Vagina (tissue), 2 donors: ENCODE data around the gene TROAP. TPM values are rescaled to one million over a fixed set of nuclear protein-coding genes. Genes with fewer than 3 reads are reported as not detected.
A peak's percentile ranks its signal among the peaks of the same experiment; 100 is the strongest.

Experiments
- DNase-seq, 2 donors: peaks; one replicate each; pipeline ENCODE4 v3.0.0-alpha.2; 2017; ENCODE audit errors: extremely low spot score in 2 of 2
- H3K27ac ChIP-seq: fragments of 200-600 bp; sonication (generic); one replicate; pipeline ENCODE4 v1.5.1; 2019
- H3K27me3 ChIP-seq: fragments of 200-600 bp; sonication (generic); one replicate; pipeline ENCODE4 v1.5.1; 2019
- H3K36me3 ChIP-seq, 2 donors: fragments of 200-600 bp; sonication (generic); one replicate each; pipeline ENCODE4 v1.5.1; 2017 to 2019
- H3K4me1 ChIP-seq: fragments of 200-600 bp; sonication (generic); one replicate; pipeline ENCODE4 v1.5.1; 2019
- H3K4me3 ChIP-seq, 2 donors: fragments of 200-600 bp; sonication (generic); 1 replicate in 1 of 2; 2 replicates in 1 of 2; pipeline ENCODE4 v1.5.1; 2016 to 2019
- H3K9me3 ChIP-seq: fragments of 200-600 bp; sonication (generic); one replicate; pipeline ENCODE4 v1.5.1; 2019
- POLR2A ChIP-seq, 2 donors: fragments of 450-650 bp; IDR thresholded peaks; one replicate each; pipeline ENCODE4 v1.6.1; 2017; ENCODE audit warnings: antibody characterized with exemption in 2 of 2, mild to moderate bottlenecking in 2 of 2, moderate library complexity in 2 of 2
- POLR2AphosphoS5 ChIP-seq, 2 donors: sonication (generic); formaldehyde crosslinking; IDR thresholded peaks; one replicate each; pipeline ENCODE4 v1.9.0; 2017; ENCODE audit warnings: antibody characterized with exemption in 2 of 2, mild to moderate bottlenecking in 2 of 2, low read depth in 1 of 2; ENCODE audit not compliant: insufficient read depth in 1 of 2
- intact Hi-C: fragments of 100-400 bp; cut with DNase I; formaldehyde crosslinking; loops from one replicate; pipeline ENCODE4 v1.15.1; 2023
- total RNA-seq: library from RNA; depleted of rRNA; stranded (reverse); fragments of >200 nt; gene quantifications from one replicate; pipeline ENCODE4 v1.2.3, GENCODE V29; 2016
- TF ChIP-seq, protein P1 (sequence below), 3 experiments: fragments of 450-650 bp in 2 of 3; fragments of 200-600 bp in 1 of 3; sonication (generic) in 1 of 3; IDR thresholded peaks; one replicate each; pipeline ENCODE4 v1.5.1; 2017 to 2019; ENCODE audit warnings: antibody characterized with exemption in 3 of 3, mild to moderate bottlenecking in 2 of 3, moderate library complexity in 2 of 3

TROAP gene
- total RNA-seq, 1 donor from 2014 or later, result 4.9 TPM

DNA sequence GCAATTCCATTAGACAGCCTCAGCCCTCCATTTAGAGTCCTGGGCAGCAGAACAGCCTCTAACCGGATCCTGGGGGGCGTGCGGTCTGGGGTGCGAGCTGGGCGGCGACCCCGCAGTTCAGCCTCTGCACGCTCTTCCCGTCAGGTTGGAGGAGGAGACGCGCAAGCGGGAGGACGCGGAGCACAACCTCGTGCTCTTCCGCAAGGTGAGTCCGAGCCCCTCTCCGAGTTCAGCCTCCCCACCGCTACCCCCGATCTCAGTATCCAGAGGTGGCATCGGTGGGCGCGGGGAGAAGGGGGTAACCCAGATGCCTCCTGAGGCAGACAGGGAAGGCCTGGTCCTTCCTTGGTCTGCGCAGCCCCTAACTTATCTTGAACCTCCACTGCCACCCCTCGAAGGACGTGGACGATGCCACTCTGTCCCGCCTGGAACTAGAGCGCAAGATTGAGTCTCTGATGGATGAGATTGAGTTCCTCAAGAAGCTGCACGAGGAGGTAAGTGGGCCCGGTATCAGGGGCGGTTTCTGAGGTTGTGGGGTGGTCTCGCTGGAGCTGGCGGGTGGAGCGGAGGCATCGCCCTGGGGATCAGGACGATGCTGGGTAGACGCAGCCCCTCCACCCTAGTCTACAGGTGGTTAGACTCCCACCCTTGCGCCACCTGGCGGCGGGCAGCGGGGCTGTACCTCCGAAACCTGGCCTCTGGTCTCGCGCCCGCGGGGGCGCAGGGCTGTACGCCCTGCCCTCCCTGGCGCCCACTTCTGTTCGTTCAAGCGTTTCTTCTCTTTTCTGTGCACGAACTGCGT is 26.8 kb upstream of the TROAP start:
- Histone ChIP-seq H3K27ac (no peak overlapping the region), H3K9me3 (no peaks in the 10 kb centered on the region), H3K4me3 (peak overlapping the region in 1 of 2 donors; percentile 36), H3K27me3 (peaks cover 13% of the 10 kb centered on the region), H3K4me1 (peaks cover 45% of the 10 kb centered on the region), H3K36me3 (no peaks in the 10 kb centered on the region)
- no peak for DNase-seq
- no peak for TF ChIP-seq POLR2AphosphoS5 (IDR thresholded peaks at IDR 0.05; ENCODE audit: insufficient read depth in 1 of 2, low read depth in 1 of 2)
- TF ChIP-seq, protein P1, sequence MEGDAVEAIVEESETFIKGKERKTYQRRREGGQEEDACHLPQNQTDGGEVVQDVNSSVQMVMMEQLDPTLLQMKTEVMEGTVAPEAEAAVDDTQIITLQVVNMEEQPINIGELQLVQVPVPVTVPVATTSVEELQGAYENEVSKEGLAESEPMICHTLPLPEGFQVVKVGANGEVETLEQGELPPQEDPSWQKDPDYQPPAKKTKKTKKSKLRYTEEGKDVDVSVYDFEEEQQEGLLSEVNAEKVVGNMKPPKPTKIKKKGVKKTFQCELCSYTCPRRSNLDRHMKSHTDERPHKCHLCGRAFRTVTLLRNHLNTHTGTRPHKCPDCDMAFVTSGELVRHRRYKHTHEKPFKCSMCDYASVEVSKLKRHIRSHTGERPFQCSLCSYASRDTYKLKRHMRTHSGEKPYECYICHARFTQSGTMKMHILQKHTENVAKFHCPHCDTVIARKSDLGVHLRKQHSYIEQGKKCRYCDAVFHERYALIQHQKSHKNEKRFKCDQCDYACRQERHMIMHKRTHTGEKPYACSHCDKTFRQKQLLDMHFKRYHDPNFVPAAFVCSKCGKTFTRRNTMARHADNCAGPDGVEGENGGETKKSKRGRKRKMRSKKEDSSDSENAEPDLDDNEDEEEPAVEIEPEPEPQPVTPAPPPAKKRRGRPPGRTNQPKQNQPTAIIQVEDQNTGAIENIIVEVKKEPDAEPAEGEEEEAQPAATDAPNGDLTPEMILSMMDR (IDR thresholded peaks at IDR 0.05), result peak; percentile 8 to 44 (median 31)
- no peak for TF ChIP-seq POLR2A (IDR thresholded peaks at IDR 0.05)
- intact Hi-C loops, result no loop called here

DNA sequence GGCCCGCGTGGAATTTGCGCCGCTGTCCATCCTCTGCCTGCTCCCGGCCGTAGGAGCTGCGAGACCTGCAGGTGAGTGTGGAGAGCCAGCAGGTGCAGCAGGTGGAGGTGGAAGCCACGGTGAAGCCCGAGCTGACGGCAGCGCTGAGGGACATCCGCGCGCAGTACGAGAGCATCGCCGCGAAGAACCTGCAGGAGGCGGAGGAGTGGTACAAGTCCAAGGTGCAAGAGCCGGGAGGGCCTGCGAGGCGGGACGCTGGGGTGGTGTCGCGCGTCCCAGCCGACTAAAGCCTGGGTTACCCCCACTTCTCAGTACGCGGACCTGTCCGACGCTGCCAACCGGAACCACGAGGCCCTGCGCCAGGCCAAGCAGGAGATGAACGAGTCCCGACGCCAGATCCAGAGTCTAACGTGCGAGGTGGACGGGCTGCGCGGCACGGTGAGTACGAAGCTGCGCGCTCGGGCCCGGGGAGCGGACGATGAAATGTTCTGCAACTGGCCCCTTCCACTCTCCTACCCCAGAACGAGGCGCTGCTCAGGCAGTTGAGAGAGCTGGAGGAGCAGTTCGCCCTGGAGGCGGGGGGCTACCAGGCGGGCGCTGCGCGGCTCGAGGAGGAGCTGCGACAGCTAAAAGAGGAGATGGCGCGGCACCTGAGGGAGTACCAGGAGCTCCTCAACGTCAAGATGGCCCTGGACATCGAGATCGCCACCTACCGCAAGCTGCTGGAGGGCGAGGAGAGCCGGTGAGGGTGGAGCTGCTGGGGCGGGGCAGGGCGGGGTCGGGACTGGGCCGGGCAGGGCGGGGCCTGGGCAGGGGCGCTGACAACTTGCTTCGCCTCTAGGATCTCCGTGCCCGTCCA is 26.0 kb upstream of the TROAP start:
- TF ChIP-seq POLR2A (IDR thresholded peaks at IDR 0.05), result no peak
- TF ChIP-seq, protein P1 (IDR thresholded peaks at IDR 0.05), result no peak
- no peak for TF ChIP-seq POLR2AphosphoS5 (IDR thresholded peaks at IDR 0.05; ENCODE audit: insufficient read depth in 1 of 2, low read depth in 1 of 2)
- Histone ChIP-seq H3K9me3 (no peaks in the 10 kb centered on the region), H3K4me3 (peak overlapping the region in 1 of 2 donors; percentile 36), H3K4me1 (peaks cover 45% of the 10 kb centered on the region), H3K27me3 (peaks cover 13% of the 10 kb centered on the region), H3K36me3 (no peaks in the 10 kb centered on the region), H3K27ac (no peak overlapping the region)
- intact Hi-C loops, result no loop called here
- DNase-seq, result no peak

DNA sequence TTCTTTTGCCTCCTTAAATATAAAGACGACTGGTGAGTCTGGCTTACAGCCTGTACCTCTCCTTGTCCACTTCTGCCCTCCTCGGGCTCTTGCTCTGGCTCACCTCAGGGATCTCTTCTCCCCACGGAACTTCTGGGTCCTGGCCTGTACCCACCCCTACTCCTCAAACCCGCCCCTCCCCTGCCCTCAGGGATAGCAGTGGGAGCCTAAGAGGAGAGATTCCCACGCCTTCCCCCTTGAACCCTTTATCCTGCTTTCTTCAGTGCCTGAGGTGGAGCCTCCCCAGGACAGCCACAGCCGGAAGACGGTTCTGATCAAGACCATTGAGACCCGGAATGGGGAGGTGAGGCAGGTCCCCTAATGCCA is 25.4 kb upstream of the TROAP start:
- TF ChIP-seq POLR2AphosphoS5 (IDR thresholded peaks at IDR 0.05; ENCODE audit: insufficient read depth in 1 of 2, low read depth in 1 of 2) (no peak), POLR2A (IDR thresholded peaks at IDR 0.05) (no peak)
- TF ChIP-seq, protein P1 (IDR thresholded peaks at IDR 0.05), result no peak
- H3K27me3 ChIP-seq, result peaks cover 13% of the 10 kb centered on the region
- DNase-seq, result no peak
- peaks cover 39% of the 10 kb centered on the region for H3K4me1 ChIP-seq
- H3K36me3 ChIP-seq, result no peaks in the 10 kb centered on the region
- H3K4me3 ChIP-seq, result peak overlapping the region in 1 of 2 donors; percentile 36
- no peak overlapping the region for H3K27ac ChIP-seq
- intact Hi-C loops, result no loop called here
- H3K9me3 ChIP-seq, result no peaks in the 10 kb centered on the region

DNA sequence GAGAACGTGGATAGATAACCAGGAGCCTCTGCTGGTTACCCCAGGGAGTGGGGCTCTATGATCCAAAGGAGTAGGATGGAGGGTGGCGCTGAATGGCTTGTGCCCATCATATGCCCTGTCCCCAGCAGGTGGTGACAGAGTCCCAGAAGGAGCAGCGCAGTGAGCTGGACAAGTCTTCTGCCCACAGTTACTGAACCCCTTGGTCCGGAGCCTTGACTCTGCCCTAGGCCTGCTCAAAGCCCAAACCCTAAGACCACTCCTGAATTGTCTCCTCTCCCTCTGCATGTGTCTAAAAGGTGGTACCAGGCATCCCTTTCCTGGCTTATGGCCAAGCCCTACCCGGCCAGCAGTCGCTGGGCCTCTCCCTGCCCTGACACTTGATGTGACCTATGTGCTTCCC is 24.9 kb upstream of the TROAP start:
- no peak for DNase-seq
- TF ChIP-seq POLR2A (IDR thresholded peaks at IDR 0.05), result no peak
- Histone ChIP-seq H3K4me3 (no peak overlapping the region), H3K27me3 (peaks cover 13% of the 10 kb centered on the region), H3K36me3 (no peaks in the 10 kb centered on the region), H3K4me1 (peaks cover 34% of the 10 kb centered on the region), H3K27ac (no peak overlapping the region), H3K9me3 (no peaks in the 10 kb centered on the region)
- intact Hi-C loops, result no loop called here

DNA sequence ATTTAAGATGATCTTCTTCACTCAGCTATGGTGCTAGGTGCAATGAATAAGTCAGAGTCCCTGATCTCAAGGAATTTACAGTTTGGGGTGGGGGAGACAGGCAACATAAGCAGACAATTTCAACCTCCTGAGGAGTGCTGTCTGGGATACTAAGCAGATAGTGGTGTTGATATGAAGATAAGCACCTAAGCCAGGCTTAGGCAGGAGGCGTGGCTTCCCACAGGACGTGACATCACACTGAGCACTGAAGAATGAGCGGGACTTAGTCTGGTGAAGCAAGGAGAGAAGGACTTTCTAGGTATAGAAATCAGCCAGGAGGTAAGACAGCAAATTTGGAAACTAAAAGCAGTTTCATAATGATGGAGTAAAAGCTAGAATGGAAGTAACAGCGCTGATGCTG is 21.3 kb upstream of the TROAP start:
- intact Hi-C loops, result no loop called here
- no peak overlapping the region for H3K4me3 ChIP-seq
- no peak for DNase-seq
- H3K4me1 ChIP-seq, result peaks cover 11% of the 10 kb centered on the region
- no peaks in the 10 kb centered on the region for H3K9me3 ChIP-seq
- H3K36me3 ChIP-seq, result no peaks in the 10 kb centered on the region
- TF ChIP-seq, protein P1 (IDR thresholded peaks at IDR 0.05), result no peak
- TF ChIP-seq POLR2A (IDR thresholded peaks at IDR 0.05), result no peak
- TF ChIP-seq POLR2AphosphoS5 (IDR thresholded peaks at IDR 0.05; ENCODE audit: insufficient read depth in 1 of 2, low read depth in 1 of 2), result no peak
- no peak overlapping the region for H3K27ac ChIP-seq
- H3K27me3 ChIP-seq, result peaks cover 9% of the 10 kb centered on the region
